Cardiac fibroblast (primary cell): ENCODE measurements around the gene CCDC169.

Source experiments
- DNase-seq, 2 donors: peaks; one replicate each; pipeline versions ENCODE4 v3.0.0 to v3.0.0-alpha.2; 2010; ENCODE audit warnings: low read depth in 2 of 2
- H3K4me3 ChIP-seq, 2 donors: replicated peaks in 1 of 2; 1 replicate in 1 of 2; 2 replicates in 1 of 2; pipeline ENCODE4 v1.5.1; 2011; ENCODE audit warnings: low read depth in 2 of 2, low read length in 2 of 2, mild to moderate bottlenecking in 2 of 2, moderate library complexity in 1 of 2
- CTCF ChIP-seq: IDR thresholded peaks from one replicate; pipeline ENCODE4 v1.5.1; 2011; ENCODE audit warnings: low read depth, mild to moderate bottlenecking, low read length, inconsistent platforms

The CCDC169 gene

GRCh38 chr13:36261011-36261410 lies 36.6 kb downstream of the CCDC169 start:
- DNase-seq: no peak
- TF ChIP-seq CTCF: no peak
- H3K4me3 ChIP-seq: no peak overlapping the region

DNA sequence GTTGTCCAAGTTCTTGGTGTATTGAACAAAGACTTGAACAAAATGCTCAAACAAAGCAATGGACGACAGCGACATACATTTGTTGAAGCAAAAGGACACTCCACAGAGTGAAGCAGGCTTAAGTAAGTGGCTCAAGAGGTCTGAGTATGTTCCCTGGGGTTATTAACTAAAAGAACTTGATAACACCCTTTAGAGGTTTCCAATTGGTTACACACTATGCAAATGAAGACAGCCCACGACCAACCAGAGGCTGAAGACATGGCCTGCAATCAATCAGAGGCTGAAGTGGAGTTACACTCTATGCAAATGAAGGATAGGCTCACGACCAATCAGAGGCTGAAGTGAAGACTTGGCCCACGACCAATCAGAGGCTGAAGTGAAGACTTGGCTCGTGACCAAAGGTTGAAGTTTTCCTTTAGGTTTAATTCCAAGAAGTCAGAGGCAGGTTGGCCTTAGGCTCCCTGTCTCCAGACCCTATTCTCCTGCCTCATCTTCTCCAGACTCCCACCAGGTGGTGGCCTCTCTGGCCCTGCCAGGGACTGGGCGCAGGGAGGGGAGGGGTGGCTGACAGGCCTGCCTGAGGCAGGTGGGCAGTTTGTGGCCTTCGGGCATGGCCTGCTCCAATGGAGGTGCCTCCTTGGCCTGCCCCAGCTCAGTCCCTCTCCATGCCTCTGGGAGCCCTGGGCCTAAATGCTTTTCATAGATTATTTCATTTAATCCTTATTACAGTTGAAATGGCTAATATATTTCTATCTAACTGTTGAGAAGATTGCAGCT lies 38.1 kb downstream of the CCDC169 start:
- no peak for TF ChIP-seq CTCF

DNA sequence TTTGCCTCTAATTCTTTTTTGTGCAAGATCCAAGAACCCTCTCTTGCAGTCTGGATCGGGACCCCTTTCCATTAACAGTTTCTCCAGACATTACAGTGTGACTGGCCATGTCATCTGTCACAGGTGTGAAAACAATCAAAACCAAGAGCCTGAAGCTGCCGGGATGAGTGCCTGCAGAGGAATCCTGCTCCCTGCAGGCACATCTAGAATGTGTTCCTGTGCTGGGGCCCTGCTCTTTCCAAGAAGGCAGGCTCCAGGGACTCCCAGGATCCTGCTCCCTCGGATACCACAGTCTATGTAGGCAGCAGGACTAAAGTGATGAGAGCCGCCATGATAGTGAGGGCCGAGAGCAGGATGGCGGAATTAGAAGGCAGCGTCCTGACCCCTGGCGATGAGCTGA lies 38.8 kb downstream of the CCDC169 start:
- no peak for TF ChIP-seq CTCF
- DNase-seq: no peak
- no peak overlapping the region for H3K4me3 ChIP-seq

More for the DNA sequence above, 38.1 kb downstream of the CCDC169 start:
- no peak for DNase-seq
- no peak overlapping the region for H3K4me3 ChIP-seq

- peak in 1 of 2 donors; percentile 27 for DNase-seq
- no peak overlapping the region for H3K4me3 ChIP-seq
- TF ChIP-seq CTCF: no peak
Measured at GRCh38 chr13:36251526-36251925, 46.1 kb downstream of the CCDC169 start.

DNA sequence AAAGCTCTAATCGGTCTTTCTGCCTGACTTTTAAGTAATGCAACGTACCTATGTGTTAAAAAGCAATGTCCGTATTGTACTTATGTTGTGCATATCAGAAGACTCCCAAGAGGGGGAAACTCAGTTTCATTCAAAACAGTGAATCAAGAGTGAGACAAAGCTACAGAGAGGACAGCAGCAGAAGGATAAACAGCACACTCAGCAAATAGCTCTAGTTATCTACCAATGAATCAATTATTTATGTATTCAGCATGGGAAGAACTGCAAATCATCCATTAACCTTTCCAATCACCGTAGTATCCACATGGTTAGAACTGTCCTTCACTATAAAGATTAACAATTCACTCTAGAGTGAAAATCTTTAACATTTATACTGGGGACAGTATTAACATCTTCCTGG lies 46.6 kb downstream of the CCDC169 start:
- no peak overlapping the region for H3K4me3 ChIP-seq
- no peak for TF ChIP-seq CTCF
- DNase-seq: no peak

GRCh38 chr13:36248700-36249099 lies 48.9 kb downstream of the CCDC169 start:
- DNase-seq: no peak
- TF ChIP-seq CTCF: no peak
- H3K4me3 ChIP-seq: no peak overlapping the region

DNA sequence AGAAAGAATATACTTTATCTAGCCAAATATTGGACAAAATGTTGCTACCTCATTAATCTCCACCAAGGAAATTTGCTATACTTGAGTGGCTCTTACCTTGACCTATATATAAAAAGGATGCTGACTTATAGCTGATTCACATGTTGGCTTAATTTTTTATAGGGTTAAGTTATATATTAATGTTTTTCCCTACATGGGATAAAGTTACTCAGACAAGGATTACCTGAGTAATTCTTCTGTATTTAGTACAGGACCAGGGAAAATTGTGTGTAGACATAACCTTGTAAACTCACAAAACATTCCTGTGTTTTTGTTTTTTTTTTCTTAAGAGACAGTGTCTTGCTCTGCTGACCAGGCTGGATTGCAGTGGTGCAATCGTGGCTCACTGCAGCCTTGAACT lies 52.6 kb downstream of the CCDC169 start:
- no peak for TF ChIP-seq CTCF
- H3K4me3 ChIP-seq: no peak overlapping the region
- DNase-seq: no peak
